ENCODE results near the gene ACSS1.
"Not testable (repeated sequence)": the region's sequence is repeated elsewhere in the genome, so short reads cannot be mapped to it uniquely, and the experiment has no call there.

Gene ACSS1

DNA sequence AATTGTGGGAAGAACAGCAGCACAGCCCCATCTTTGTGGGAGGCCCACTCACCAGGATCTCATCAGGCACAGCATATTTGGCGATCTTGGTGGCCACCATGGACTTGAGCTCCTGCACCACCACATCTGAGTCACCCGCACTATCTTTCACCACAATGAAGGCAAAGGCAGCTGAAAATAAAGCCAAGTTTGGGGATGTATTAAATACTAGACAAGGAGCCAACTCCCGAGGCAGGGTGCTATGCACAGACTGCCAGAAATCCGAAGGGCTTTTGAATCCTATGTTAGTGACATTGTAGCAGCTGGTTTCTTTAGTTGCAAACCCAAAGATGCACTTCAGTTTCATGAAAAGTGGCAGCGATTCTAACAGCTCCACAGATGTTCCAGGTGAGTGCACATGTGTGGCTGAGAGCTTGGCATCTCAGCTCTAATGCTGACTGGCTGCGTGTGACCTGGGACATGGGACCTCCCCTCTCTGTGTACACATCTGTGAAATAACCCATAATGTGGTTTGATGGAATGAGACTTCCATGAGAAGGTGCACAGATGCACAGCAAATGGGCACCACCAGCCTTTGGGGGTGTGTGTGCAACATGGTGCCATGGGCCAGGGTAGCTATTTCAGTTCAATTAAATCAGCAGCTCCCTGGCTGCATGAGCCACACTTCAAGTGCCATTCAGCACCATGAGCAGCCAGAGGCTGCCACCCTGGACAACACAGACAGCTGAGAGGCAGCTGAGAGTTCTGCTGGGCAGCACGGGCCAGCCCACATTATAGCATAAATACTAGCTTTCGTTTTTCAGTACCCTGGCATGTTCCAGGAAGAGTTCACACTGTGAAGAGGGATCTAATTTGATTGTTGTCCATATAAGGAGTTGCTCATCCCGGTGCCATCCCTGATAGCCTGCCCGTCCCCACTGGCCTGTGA lies 48.5 kb downstream of the ACSS1 start:
- DNase-seq = peak in 1 of 5 donors; percentile 4

DNA sequence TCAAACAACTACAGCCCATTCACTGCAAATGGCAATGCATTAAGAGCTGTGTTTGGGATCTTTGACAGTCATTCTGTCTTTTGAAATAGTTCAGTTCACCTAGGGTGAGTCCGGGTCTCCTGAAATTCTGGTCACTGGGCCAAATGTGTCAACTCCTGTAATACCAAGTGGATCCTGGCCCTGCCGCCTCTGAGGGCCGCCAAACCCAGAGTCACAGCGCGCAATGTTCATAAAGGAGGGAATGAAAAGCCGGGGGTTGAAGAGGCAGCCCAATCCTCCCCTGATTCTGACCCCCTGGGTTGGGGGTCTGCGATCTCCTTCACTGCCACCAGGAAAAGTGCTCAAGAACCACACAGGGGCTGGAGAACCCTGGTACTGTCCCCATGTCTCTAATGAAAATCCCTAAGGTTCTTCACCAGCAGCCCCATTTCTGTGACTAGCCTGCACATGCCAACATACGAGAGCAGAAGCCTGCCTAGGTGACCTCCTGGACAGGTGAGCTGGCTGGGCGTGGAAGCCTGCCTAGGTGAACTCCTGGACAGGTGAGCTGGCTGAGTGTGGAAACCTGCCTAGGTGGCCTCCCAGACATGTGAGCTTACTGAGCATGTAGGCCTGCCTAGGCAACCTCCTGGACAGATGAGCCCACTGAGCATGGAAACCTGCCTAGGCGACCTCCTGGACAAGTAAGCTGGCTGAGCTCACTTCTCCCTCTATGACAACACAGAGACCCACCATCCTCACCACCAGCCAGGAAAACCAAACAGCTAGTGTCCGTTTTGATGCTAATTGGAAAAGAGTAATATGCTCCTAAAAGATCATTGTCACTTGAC lies 49.3 kb downstream of the ACSS1 start:
- DNase-seq = no peak

DNA sequence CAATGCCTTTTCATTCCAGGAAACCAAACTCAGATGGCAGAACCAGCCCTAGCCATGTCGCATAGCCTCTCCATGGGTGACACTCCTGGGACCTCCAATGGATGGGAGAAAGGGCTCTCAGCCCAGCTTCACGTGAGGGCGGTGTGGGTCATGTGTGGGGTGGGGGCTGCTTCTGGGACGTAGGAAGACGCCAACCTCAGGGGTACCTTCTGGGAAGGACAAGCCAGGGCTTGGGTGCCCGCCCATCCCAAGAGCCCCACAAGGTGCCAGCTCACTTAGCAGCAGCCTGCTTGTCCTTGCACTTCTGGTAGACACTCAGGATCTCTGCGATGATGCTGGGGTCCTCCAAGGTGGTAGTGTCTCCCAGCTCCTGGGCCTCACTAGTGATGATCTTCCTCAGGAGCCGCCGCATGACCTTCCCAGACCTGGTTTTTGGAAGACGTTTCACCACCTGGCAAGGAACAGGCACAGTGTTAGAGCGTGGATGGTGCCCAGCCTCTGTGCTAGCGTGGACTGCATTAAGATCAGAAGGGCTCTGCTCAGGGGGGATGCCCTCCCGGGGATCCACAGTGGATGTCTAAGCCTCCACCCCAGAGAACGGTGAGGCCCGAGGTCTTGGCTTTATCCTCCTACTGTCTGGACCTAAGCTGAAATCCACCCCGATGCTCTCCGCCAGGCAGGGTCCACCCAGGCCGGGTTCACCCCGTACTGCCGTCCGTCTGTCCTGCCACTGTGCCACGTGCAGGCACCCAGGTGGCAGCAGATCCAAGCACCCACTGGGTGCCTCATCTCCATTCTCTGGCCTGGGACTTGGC lies 50.2 kb downstream of the ACSS1 start:
- DNase-seq = peak in 1 of 5 donors; percentile 3

GRCh38 chr20:25006431-25007167 lies 51.3 kb downstream of the ACSS1 start:
- DNase-seq = peak in 1 of 5 donors; percentile 1

- peak in 1 of 5 donors; percentile 2 for DNase-seq
Measured at GRCh38 chr20:25005661-25006060, 52.3 kb downstream of the ACSS1 start.

- DNase-seq = peak in 1 of 5 donors; percentile 0
Measured at GRCh38 chr20:25005220-25005619, 52.7 kb downstream of the ACSS1 start.

DNA sequence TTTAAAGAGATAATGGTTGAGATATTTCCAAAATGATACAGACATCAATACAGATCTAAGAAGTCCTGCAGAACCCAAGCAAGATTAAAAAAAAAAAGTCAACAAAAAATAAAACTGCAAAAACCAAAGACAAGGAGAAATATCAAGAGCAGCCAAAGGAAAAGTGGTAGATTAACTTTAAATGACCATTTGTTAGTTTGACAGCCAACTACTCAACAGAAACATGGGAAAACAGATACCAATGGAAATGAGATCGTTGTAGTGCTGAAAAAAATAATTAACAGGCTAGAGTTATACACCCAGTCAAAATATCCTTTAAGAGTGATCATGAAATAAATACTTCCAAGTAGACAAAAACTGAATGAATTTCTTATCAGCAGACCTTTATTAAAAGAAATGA lies 54.9 kb downstream of the ACSS1 start:
- DNase-seq = no peak

GRCh38 chr20:25001323-25001722 lies 56.6 kb downstream of the ACSS1 start:
- DNase-seq = not testable (repeated sequence)

DNA sequence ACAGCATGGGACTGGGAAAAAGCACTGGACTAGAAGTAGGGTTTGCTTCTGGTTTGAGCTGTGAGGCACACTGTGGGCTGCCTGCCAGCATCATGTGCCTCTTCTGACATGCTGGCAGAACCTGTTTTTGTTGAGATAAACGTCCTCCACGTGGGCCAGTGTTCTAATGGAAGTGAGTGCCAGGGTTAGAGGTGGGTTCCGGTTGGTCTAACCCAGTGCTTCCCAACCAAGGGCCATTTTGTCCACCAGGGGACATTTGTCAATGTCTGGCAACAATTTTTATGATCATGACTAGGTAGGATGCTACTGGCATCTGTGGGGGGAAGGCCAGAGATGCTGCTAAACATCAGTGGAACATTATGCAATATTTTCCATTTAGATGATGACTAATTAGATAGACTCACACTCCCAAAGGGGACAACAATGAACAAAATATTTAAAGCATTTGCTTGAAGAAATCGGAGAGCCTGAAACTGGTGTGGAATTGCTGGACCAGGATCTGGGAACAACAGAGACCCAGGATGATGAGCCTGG lies 57.6 kb downstream of the ACSS1 start:
- peak in 1 of 5 donors; percentile 1 for DNase-seq

DNA sequence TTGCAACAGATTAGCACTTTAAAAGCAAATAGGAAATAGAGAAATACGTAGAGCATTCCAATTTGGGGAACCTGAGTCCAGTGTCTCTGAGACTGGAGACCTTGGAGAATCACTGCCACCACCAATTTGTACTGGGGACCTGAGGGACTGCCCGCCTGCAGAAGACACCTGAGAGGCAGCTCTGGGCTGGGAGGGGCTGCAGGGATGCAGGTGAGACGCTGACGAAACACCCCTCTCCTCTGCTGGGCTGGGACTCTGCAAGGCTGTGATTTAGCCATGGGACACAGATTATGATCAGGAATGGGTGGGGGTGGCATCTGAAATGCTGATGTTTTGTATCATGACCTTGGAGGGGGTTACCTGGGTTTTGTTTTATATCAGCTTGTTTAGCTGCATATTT lies 58.4 kb downstream of the ACSS1 start:
- DNase-seq = no peak

- DNase-seq = no peak
Measured at GRCh38 chr20:24998631-24999445, 59.1 kb downstream of the ACSS1 start.

GRCh38 chr20:24998121-24998520 lies 59.8 kb downstream of the ACSS1 start:
- DNase-seq = peak in 1 of 5 donors; percentile 0

DNA sequence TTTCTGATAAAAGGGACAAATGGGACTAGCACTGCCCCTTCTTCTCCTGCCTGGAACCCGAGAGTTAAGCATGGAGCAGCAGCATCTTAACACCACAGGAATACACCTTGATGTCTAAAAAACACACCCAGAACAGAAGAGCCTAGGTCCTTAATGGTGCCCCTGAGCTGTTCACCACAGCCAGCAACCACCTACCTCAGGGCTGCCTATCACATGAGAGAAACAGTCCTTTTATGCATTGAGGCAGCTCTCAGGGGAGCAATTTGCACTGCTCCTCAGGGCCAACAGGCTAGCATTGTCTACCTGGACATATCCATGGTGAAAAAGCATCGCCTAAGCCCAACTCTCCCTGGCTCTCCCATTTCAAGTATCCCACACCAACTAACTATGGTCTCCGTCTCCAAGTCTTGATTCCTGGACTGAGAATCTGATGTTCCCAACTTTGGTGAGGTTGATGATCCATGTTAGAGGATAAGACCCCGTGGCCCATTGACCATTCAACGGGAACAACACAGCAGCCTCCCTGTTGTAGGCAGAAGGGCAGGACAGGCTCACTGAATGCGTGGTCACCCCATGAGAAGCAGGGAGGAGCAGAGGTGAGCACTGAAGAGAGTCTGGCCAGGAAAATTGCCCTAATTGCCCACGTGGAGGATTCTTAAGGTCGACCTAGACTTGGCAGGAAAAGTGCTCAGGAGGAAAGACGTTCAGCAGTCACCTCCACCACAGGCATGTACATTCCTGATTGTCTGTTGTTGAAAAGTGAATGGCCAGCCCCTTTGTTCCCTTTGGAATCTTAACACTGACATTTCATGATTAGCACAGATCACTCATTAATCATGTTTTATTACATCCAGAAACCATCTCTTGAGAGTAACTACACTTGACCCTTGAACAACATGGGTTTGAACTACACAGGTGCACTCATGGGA lies 61.2 kb downstream of the ACSS1 start:
- DNase-seq = no peak

GRCh38 chr20:24995741-24996448 lies 62.0 kb downstream of the ACSS1 start:
- DNase-seq = no peak

DNA sequence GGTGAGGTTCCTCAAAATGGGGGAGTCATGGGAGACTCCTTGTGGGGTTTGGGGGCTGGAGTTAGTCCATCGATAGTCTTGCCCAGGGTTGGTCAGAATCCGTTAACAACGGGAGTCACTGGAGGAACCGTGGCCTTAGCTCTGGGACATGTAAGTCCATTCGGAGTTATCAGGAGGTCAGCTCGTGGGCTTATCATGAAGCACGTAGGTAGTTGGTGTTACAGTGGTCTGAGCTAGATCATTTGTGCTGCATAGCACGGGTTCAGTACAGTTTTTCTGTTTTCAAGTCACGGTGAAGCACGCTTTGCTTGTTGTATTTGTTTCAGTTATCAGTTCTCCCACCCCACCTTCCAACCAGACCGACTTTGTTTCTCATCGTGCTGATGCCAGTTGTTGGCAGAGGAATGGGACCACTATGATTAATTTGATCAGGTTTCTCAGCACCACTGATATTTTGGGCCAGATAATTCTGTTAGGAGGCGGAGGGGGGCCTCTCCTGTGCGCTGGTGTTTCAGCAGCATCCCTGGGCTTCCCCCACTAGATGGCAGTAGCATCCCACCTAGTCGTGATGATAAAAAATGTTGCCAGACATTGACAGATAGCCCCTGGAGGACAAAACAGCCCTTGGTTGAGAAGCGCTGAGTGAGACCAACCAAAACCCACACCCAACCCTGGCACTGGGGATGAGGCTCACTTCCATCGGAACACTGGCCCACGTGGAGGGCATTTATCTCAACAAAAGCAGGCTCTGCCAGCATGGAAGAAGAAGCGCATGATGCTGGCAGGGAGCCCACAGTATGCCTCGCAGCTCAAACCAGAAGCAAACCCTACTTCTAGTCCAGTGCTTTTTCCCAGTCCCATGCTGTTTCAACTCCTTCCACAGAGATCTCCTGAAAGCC lies 63.2 kb downstream of the ACSS1 start:
- DNase-seq = peak; percentile 49 to 83 (median 73)

DNA sequence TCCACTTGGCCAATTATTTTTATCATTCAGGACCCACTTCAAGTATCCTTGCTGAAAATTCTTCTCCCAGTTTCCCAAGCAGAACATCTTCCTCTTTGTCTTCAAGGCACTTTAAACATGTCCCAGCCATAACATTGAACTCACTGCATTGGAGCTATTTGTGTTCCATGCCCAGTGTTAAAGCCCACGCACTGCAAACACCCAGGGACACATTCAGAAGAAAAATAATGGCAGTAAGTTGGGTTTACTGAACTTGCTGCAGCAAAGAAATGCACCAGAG lies 63.8 kb downstream of the ACSS1 start:
- no peak for DNase-seq

GRCh38 chr20:24993337-24994185 lies 64.4 kb downstream of the ACSS1 start:
- DNase-seq = no peak
